ENCODE data around the gene MYL5. TPM values are rescaled to one million over a fixed set of nuclear protein-coding genes. Genes with fewer than 3 reads are reported as not detected.

Gene MYL5
- total and polyA plus RNA-seq, 2 of the 13 experiments (the other 11 are each of a cell fraction or from before 2014, with no cell fraction given), result 6.5 to 16.0 TPM

GRCh38 chr4:655464-656151 is 18.7 kb upstream of the MYL5 start (continued):
- no peak for TF ChIP-seq ZNF543 (CRISPR knock-in tag; IDR thresholded peaks at IDR 0.05)
- no peak for TF ChIP-seq ZNF737 (CRISPR knock-in tag; IDR thresholded peaks at IDR 0.05; ENCODE audit: borderline replicate concordance)
- TF ChIP-seq CSRNP1 (CRISPR knock-in tag; IDR thresholded peaks at IDR 0.05), result no peak
- TF ChIP-seq ZBTB26 (CRISPR knock-in tag; IDR thresholded peaks at IDR 0.05; ENCODE audit: borderline replicate concordance), result 0 out of 2 replicates have a peak, but pooled peaks have one; percentile 11
- peak; percentile 32 for TF ChIP-seq SAP130 (CRISPR knock-in tag; IDR thresholded peaks at IDR 0.05; ENCODE audit: low read depth)
- TF ChIP-seq XBP1 (CRISPR knock-in tag; IDR thresholded peaks at IDR 0.05), result no peak
- TF ChIP-seq ZNF251 (CRISPR knock-in tag; IDR thresholded peaks at IDR 0.05), result no peak
- TF ChIP-seq PRDM10 (CRISPR knock-in tag; IDR thresholded peaks at IDR 0.05; ENCODE audit: low read depth), result no peak
- TF ChIP-seq RNF2 (conservative IDR thresholded peaks at IDR 0.05; ENCODE audit: low read depth), result peak; percentile 46; the same call in 1 of the 2 replicates
- no peak for TF ChIP-seq NFE2 (CRISPR knock-in tag; IDR thresholded peaks at IDR 0.05)
- TF ChIP-seq, protein P1, sequence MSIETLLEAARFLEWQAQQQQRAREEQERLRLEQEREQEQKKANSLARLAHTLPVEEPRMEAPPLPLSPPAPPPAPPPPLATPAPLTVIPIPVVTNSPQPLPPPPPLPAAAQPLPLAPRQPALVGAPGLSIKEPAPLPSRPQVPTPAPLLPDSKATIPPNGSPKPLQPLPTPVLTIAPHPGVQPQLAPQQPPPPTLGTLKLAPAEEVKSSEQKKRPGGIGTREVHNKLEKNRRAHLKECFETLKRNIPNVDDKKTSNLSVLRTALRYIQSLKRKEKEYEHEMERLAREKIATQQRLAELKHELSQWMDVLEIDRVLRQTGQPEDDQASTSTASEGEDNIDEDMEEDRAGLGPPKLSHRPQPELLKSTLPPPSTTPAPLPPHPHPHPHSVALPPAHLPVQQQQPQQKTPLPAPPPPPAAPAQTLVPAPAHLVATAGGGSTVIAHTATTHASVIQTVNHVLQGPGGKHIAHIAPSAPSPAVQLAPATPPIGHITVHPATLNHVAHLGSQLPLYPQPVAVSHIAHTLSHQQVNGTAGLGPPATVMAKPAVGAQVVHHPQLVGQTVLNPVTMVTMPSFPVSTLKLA (IDR thresholded peaks at IDR 0.05), result peak; percentile 65
- TF ChIP-seq PRDM15 (CRISPR knock-in tag; IDR thresholded peaks at IDR 0.05), result no peak
- no peak for TF ChIP-seq TOPORS (CRISPR knock-in tag; IDR thresholded peaks at IDR 0.05)
- no peak for TF ChIP-seq ISL2 (CRISPR knock-in tag; IDR thresholded peaks at IDR 0.05)
- TF ChIP-seq, protein P2, sequence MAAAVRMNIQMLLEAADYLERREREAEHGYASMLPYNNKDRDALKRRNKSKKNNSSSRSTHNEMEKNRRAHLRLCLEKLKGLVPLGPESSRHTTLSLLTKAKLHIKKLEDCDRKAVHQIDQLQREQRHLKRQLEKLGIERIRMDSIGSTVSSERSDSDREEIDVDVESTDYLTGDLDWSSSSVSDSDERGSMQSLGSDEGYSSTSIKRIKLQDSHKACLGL (CRISPR knock-in tag; IDR thresholded peaks at IDR 0.05), result no peak
- TF ChIP-seq NR2F1 (CRISPR knock-in tag; IDR thresholded peaks at IDR 0.05), result peak; percentile 22 to 49; a peak in 1 of 4 replicates
- no peak for TF ChIP-seq HOXA9 (CRISPR knock-in tag; IDR thresholded peaks at IDR 0.05; ENCODE audit: borderline replicate concordance)
